MM.1S (cell line): ENCODE results near the gene MPP3.

Experiments
- DNase-seq: peaks from one replicate; pipeline ENCODE4 v3.0.0-alpha.2; 2015
- H2AFZ ChIP-seq: fragments of 300-600 bp; sonication (generic); 2 replicates; pipeline ENCODE4 v1.6.0; 2016; ENCODE audit warnings: antibody characterized with exemption, low read length
- H3F3A ChIP-seq: fragments of 300-600 bp; sonication (generic); 2 replicates; pipeline ENCODE4 v1.6.1; 2016; ENCODE audit warnings: mild to moderate bottlenecking, antibody characterized with exemption, low read length, moderate library complexity, mixed read lengths; ENCODE audit not compliant: insufficient read depth
- H3K27ac ChIP-seq: fragments of 300-600 bp; sonication (generic); 2 replicates; pipeline ENCODE4 v1.5.1; 2016; ENCODE audit warnings: mild to moderate bottlenecking, low read length
- H3K27me3 ChIP-seq: fragments of 300-600 bp; sonication (generic); replicated peaks from 2 replicates; pipeline ENCODE4 v1.6.0; 2016; ENCODE audit warnings: low read length; ENCODE audit not compliant: insufficient read depth
- H3K36me3 ChIP-seq: fragments of 300-600 bp; sonication (generic); replicated peaks from 2 replicates; pipeline ENCODE4 v1.6.1; 2016; ENCODE audit warnings: mild to moderate bottlenecking, low read length, mixed read lengths; ENCODE audit not compliant: insufficient read depth
- H3K4me1 ChIP-seq: fragments of 300-600 bp; sonication (generic); 2 replicates; pipeline ENCODE4 v1.6.1; 2016; ENCODE audit warnings: low read length, mixed read lengths
- H3K4me2 ChIP-seq: fragments of 300-600 bp; sonication (generic); 2 replicates; pipeline ENCODE4 v1.6.0; 2016; ENCODE audit warnings: low read depth, low read length
- H3K4me3 ChIP-seq: fragments of 300-600 bp; sonication (generic); 2 replicates; pipeline ENCODE4 v1.5.1; 2016; ENCODE audit warnings: low read length, mixed read lengths
- H3K79me2 ChIP-seq: fragments of 300-600 bp; sonication (generic); 2 replicates; pipeline ENCODE4 v1.6.1; 2016; ENCODE audit warnings: mixed run types, low read length, mixed read lengths
- H3K9ac ChIP-seq: fragments of 300-600 bp; sonication (generic); 2 replicates; pipeline ENCODE4 v1.6.1; 2016; ENCODE audit warnings: low read length, mixed read lengths
- H3K9me2 ChIP-seq: fragments of 300-600 bp; sonication (generic); replicated peaks from 2 replicates; pipeline ENCODE4 v1.6.1; 2016; ENCODE audit warnings: mild to moderate bottlenecking, low read length, mixed read lengths; ENCODE audit not compliant: insufficient read depth
- H3K9me3 ChIP-seq: fragments of 300-600 bp; sonication (generic); replicated peaks from 2 replicates; pipeline ENCODE4 v1.6.1; 2016; ENCODE audit warnings: mild to moderate bottlenecking, low read length, mixed read lengths; ENCODE audit not compliant: insufficient read depth
- H4K20me1 ChIP-seq: fragments of 300-600 bp; sonication (generic); 2 replicates; pipeline ENCODE4 v1.6.1; 2016; ENCODE audit warnings: mild to moderate bottlenecking, low read length, moderate library complexity, mixed read lengths; ENCODE audit not compliant: insufficient read depth
- EZH2 ChIP-seq: fragments of 300-600 bp; sonication (generic); optimal IDR thresholded peaks from 2 replicates; pipeline ENCODE3; 2017; ENCODE audit warnings: low read depth, mild to moderate bottlenecking, antibody characterized with exemption, low read length, mixed read lengths
- EZH2phosphoT487 ChIP-seq: fragments of 300-600 bp; sonication (generic); IDR thresholded peaks from 2 replicates; pipeline ENCODE4 v1.6.1; 2018; ENCODE audit warnings: antibody characterized with exemption, low read length
- TF ChIP-seq, protein P1 (sequence below): fragments of 300-600 bp; sonication (generic); IDR thresholded peaks from 2 replicates; pipeline ENCODE4 v1.5.1; 2016; ENCODE audit warnings: antibody characterized with exemption, low read length, mixed read lengths

Gene MPP3

DNA sequence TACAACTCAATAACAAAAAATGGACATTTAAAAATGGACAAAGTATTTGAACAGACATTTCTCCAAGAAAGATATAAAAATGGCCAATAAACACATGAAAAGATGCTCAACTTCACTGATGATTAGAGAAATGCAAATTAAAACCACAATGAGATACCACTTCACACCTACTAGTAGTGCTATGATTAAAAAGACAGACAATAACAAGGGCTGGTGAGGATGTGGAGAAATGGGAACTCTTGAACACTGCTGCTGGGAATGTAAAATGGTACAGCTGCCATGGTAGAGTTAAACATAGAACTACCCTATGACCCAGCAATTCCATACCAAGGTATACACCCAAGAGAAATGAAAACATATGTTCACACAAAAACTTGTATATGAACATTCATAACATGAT is 27.8 kb downstream of the MPP3 start:
- no peak for DNase-seq
- Histone ChIP-seq H3K9me2 (no peaks in the 10 kb centered on the region), H3K27me3 (peaks cover 42% of the 10 kb centered on the region), H3K4me3 (no peak overlapping the region), H3K36me3 (no peaks in the 10 kb centered on the region), H4K20me1 (no peaks in the 10 kb centered on the region), H3F3A (no peaks in the 10 kb centered on the region), H2AFZ (no peak overlapping the region), H3K79me2 (no peaks in the 10 kb centered on the region), H3K9ac (no peak overlapping the region), H3K9me3 (no peaks in the 10 kb centered on the region), H3K4me2 (no peak overlapping the region), H3K27ac (no peak overlapping the region), H3K4me1 (no peaks in the 10 kb centered on the region)
- TF ChIP-seq, protein P1, sequence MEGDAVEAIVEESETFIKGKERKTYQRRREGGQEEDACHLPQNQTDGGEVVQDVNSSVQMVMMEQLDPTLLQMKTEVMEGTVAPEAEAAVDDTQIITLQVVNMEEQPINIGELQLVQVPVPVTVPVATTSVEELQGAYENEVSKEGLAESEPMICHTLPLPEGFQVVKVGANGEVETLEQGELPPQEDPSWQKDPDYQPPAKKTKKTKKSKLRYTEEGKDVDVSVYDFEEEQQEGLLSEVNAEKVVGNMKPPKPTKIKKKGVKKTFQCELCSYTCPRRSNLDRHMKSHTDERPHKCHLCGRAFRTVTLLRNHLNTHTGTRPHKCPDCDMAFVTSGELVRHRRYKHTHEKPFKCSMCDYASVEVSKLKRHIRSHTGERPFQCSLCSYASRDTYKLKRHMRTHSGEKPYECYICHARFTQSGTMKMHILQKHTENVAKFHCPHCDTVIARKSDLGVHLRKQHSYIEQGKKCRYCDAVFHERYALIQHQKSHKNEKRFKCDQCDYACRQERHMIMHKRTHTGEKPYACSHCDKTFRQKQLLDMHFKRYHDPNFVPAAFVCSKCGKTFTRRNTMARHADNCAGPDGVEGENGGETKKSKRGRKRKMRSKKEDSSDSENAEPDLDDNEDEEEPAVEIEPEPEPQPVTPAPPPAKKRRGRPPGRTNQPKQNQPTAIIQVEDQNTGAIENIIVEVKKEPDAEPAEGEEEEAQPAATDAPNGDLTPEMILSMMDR: no peak

DNA sequence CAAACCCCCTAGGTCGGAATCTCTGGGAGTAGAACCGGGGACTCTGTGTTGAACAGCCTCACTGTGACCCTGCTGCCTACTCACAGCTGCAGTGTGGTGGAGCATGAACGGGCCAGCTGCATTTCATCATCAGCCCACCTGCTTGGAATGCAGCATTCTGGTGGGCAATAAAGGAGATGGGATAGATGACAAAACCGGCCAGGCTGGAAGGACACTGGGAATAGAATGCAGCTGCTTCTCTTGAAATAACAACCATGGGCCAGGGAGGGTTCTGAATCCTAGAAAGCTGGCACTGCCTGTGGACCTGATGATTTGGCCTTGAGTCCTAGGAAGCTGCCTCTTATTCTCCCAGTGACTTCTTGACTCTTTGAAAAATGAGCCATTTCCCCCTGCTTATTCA is 29.2 kb downstream of the MPP3 start:
- Histone ChIP-seq H3K9ac (no peak overlapping the region), H2AFZ (no peak overlapping the region), H3K79me2 (no peaks in the 10 kb centered on the region), H3K9me3 (no peaks in the 10 kb centered on the region), H3K4me1 (no peaks in the 10 kb centered on the region), H3K27me3 (peaks cover 42% of the 10 kb centered on the region), H3F3A (no peaks in the 10 kb centered on the region), H3K36me3 (no peaks in the 10 kb centered on the region), H3K4me2 (no peak overlapping the region), H3K4me3 (no peak overlapping the region), H4K20me1 (no peaks in the 10 kb centered on the region), H3K27ac (no peak overlapping the region), H3K9me2 (no peaks in the 10 kb centered on the region)
- TF ChIP-seq EZH2: no peak
- TF ChIP-seq, protein P1: no peak
- no peak for TF ChIP-seq EZH2phosphoT487
- DNase-seq: no peak

DNA sequence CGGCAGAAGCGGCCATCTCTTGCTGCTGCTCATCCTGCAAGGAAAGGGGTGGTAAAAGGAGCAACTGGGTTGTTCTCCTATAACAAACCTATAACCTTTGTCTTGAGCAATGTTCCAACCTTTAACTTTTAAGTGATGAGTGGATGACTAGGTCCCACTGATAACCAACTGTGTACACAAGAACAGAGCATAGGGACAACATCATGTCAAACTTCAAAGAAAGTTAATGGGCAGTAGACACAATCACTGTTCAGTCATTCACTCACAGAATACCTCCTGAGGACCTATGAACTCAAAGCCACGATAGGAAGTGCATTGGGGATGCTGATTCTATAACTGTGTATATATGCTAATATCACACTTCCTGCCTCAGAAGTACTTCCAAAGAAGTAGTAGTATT is 31.1 kb downstream of the MPP3 start:
- Histone ChIP-seq H3K27me3 (peaks cover 42% of the 10 kb centered on the region), H3K4me3 (no peak overlapping the region), H3K4me2 (no peak overlapping the region), H3K9ac (no peak overlapping the region), H3F3A (no peaks in the 10 kb centered on the region), H3K9me3 (no peaks in the 10 kb centered on the region), H4K20me1 (no peaks in the 10 kb centered on the region), H3K4me1 (no peaks in the 10 kb centered on the region), H3K9me2 (no peaks in the 10 kb centered on the region), H3K27ac (no peak overlapping the region), H3K36me3 (no peaks in the 10 kb centered on the region), H2AFZ (no peak overlapping the region), H3K79me2 (no peaks in the 10 kb centered on the region)
- TF ChIP-seq EZH2 (no peak), EZH2phosphoT487 (no peak)
- TF ChIP-seq, protein P1: no peak
- DNase-seq: no peak

DNA sequence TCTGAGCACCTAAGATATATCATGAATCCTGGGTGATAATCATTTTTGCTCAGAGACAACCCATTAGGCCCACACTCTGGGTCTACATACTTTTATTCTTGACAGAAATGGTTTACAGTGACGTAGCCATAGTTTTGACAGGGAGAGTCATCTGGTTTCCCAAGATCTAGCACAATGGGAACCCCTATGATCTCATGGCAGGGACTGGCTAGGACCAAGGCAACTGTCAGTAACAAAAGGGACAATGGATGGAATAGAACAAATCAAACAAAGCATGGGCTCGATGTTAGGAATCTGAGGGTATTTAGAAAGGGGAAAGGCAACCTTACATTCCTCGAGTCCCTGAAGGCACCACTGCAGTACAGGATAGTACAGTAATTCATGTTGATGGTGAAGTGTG is 32.2 kb downstream of the MPP3 start:
- no peak overlapping the region for H3K4me3 ChIP-seq
- no peaks in the 10 kb centered on the region for H3K4me1 ChIP-seq
- no peaks in the 10 kb centered on the region for H3K79me2 ChIP-seq
- H4K20me1 ChIP-seq: no peaks in the 10 kb centered on the region
- TF ChIP-seq, protein P1: no peak
- TF ChIP-seq EZH2 (no peak), EZH2phosphoT487 (no peak)
- H3K27ac ChIP-seq: no peak overlapping the region
- H3K9me2 ChIP-seq: no peaks in the 10 kb centered on the region
- no peak overlapping the region for H3K4me2 ChIP-seq
- DNase-seq: no peak
- H3K27me3 ChIP-seq: peaks cover 41% of the 10 kb centered on the region
- no peaks in the 10 kb centered on the region for H3K36me3 ChIP-seq
- no peaks in the 10 kb centered on the region for H3F3A ChIP-seq
- H3K9ac ChIP-seq: no peak overlapping the region
- H2AFZ ChIP-seq: no peak overlapping the region
- no peaks in the 10 kb centered on the region for H3K9me3 ChIP-seq
